Subcutaneous adipose tissue (tissue), 4 donors: ENCODE measurements around the gene IL19. TPM values are rescaled to one million over a fixed set of nuclear protein-coding genes. Genes with fewer than 3 reads are reported as not detected.

Experiments
- CTCF ChIP-seq: fragments of 450-650 bp; IDR thresholded peaks from one replicate; pipeline ENCODE4 v1.5.1; 2016; ENCODE audit warnings: low read depth, mild to moderate bottlenecking, control low read depth, antibody characterized with exemption, moderate library complexity
- total RNA-seq, 4 donors: library from RNA; depleted of rRNA; stranded (reverse); fragments of >200 nt; gene quantifications; one replicate each; pipeline ENCODE4 v1.1.0, GENCODE V29; 2016

The IL19 gene
- total RNA-seq, 4 donors from 2014 or later: not detected

GRCh38 chr1:206832352-206832880 lies 61.8 kb downstream of the IL19 start:
- TF ChIP-seq CTCF: no peak

- no peak for TF ChIP-seq CTCF
Observed at GRCh38 chr1:206833106-206833680, 62.6 kb downstream of the IL19 start.

- no peak for TF ChIP-seq CTCF
Observed at GRCh38 chr1:206833801-206834200, 63.2 kb downstream of the IL19 start.

- TF ChIP-seq CTCF: no peak
Observed at GRCh38 chr1:206834217-206834616, 63.6 kb downstream of the IL19 start.

- TF ChIP-seq CTCF: no peak
Observed at GRCh38 chr1:206834711-206835110, 64.1 kb downstream of the IL19 start.

- no peak for TF ChIP-seq CTCF
Observed at GRCh38 chr1:206835186-206835585, 64.6 kb downstream of the IL19 start.

GRCh38 chr1:206836111-206836510 lies 65.5 kb downstream of the IL19 start:
- TF ChIP-seq CTCF: no peak
